Measurements from ENCODE around the gene APOH.

APOH gene

GRCh38 chr17:66198242-66198641, 31.0 kb downstream of the APOH start:
- H3K27ac ChIP-seq (replicated peaks; ENCODE audit: low read length), result no peak overlapping the region
- no peak overlapping the region for H3K18ac ChIP-seq (ENCODE audit: low read length)
- H3K14ac ChIP-seq (ENCODE audit: low read length), result no peak overlapping the region
- H2BK15ac ChIP-seq (ENCODE audit: low read length), result no peak overlapping the region
- H3K27me3 ChIP-seq (ENCODE audit: control insufficient read depth in 3 of 3, insufficient read depth in 3 of 3, low read depth in 1 of 3, low read length in 3 of 3), result no peaks in the 10 kb centered on the region
- no peaks in the 10 kb centered on the region for H3K79me1 ChIP-seq (ENCODE audit: low read depth, low read length)
- no peaks in the 10 kb centered on the region for H3K36me3 ChIP-seq (replicated peaks in 1 of 2; ENCODE audit: control insufficient read depth in 2 of 2, insufficient read depth in 2 of 2, low read length in 2 of 2)
- no peaks in the 10 kb centered on the region for H3K9me3 ChIP-seq (replicated peaks in 1 of 2; ENCODE audit: control insufficient read depth in 2 of 2, insufficient read depth in 1 of 2, low read depth in 1 of 2, low read length in 2 of 2)
- no peak overlapping the region for H2AFZ ChIP-seq (ENCODE audit: low read length)
- no peak overlapping the region for H3K4me2 ChIP-seq (ENCODE audit: insufficient read depth, low read length, poor library complexity, severe bottlenecking)
- H2BK5ac ChIP-seq (ENCODE audit: low read length), result no peak overlapping the region
- no peak overlapping the region for H4K91ac ChIP-seq (ENCODE audit: low read depth, low read length, poor library complexity)
- no peak overlapping the region for H2BK12ac ChIP-seq (ENCODE audit: low read length)
- H3K4me1 ChIP-seq (ENCODE audit: control insufficient read depth in 2 of 2, insufficient read depth in 1 of 2, low read depth in 1 of 2, low read length in 2 of 2), result peaks cover 1 to 2% of the 10 kb centered on the region in 2 donors
- DNase-seq (ENCODE audit: low spot score), result no peak
- no peak overlapping the region for H3K9ac ChIP-seq (ENCODE audit: low read depth, low read length, poor library complexity)
- no peak overlapping the region for H3K4me3 ChIP-seq (ENCODE audit: low read length in 2 of 2)
- H3K23ac ChIP-seq (ENCODE audit: low read depth, low read length, poor library complexity), result no peak overlapping the region
- H2BK120ac ChIP-seq (ENCODE audit: low read depth, low read length), result no peak overlapping the region
- WGBS, 2 donors (ENCODE audit: extremely low coverage in 2 of 2, insufficient read length in 2 of 2, insufficient replicate concordance in 1 of 2), result no CpG with 5 or more reads among the region's 8 CpGs
- H4K8ac ChIP-seq (ENCODE audit: low read depth, low read length), result no peak overlapping the region
- no peak overlapping the region for H2AK5ac ChIP-seq (ENCODE audit: low read depth, low read length)
- no peak overlapping the region for H3K4ac ChIP-seq (ENCODE audit: low read length)

- peaks cover 0 to 6% of the 10 kb centered on the region in 2 donors for H3K36me3 ChIP-seq (replicated peaks in 1 of 2; ENCODE audit: control insufficient read depth in 2 of 2, insufficient read depth in 2 of 2, low read length in 2 of 2)
- no peak overlapping the region for H3K4ac ChIP-seq (ENCODE audit: low read length)
- peak overlapping the region; percentile 48 for H3K4me2 ChIP-seq (ENCODE audit: insufficient read depth, low read length, poor library complexity, severe bottlenecking)
- peak overlapping the region; percentile 97 for H2AFZ ChIP-seq (ENCODE audit: low read length)
- H4K8ac ChIP-seq (ENCODE audit: low read depth, low read length), result no peak overlapping the region
- H3K4me3 ChIP-seq (ENCODE audit: low read length in 2 of 2), result peak overlapping the region; percentile 23 to 24
- no peaks in the 10 kb centered on the region for H3K27me3 ChIP-seq (ENCODE audit: control insufficient read depth in 3 of 3, insufficient read depth in 3 of 3, low read depth in 1 of 3, low read length in 3 of 3)
- no peak overlapping the region for H3K18ac ChIP-seq (ENCODE audit: low read length)
- no CpG with 5 or more reads among the region's 10 CpGs for WGBS, 2 donors (ENCODE audit: extremely low coverage in 2 of 2, insufficient read length in 2 of 2, insufficient replicate concordance in 1 of 2)
- no peaks in the 10 kb centered on the region for H3K79me1 ChIP-seq (ENCODE audit: low read depth, low read length)
- no peak overlapping the region for H2AK5ac ChIP-seq (ENCODE audit: low read depth, low read length)
- H3K9me3 ChIP-seq (replicated peaks in 1 of 2; ENCODE audit: control insufficient read depth in 2 of 2, insufficient read depth in 1 of 2, low read depth in 1 of 2, low read length in 2 of 2), result no peaks in the 10 kb centered on the region
- H3K4me1 ChIP-seq (ENCODE audit: control insufficient read depth in 2 of 2, insufficient read depth in 1 of 2, low read depth in 1 of 2, low read length in 2 of 2), result peaks cover 1 to 7% of the 10 kb centered on the region in 2 donors
- no peak overlapping the region for H2BK12ac ChIP-seq (ENCODE audit: low read length)
- H2BK15ac ChIP-seq (ENCODE audit: low read length), result no peak overlapping the region
- no peak overlapping the region for H3K14ac ChIP-seq (ENCODE audit: low read length)
- no peak overlapping the region for H2BK5ac ChIP-seq (ENCODE audit: low read length)
- no peak overlapping the region for H2BK120ac ChIP-seq (ENCODE audit: low read depth, low read length)
- no peak overlapping the region for H3K23ac ChIP-seq (ENCODE audit: low read depth, low read length, poor library complexity)
- H3K9ac ChIP-seq (ENCODE audit: low read depth, low read length, poor library complexity), result no peak overlapping the region
- no peak overlapping the region for H3K27ac ChIP-seq (replicated peaks; ENCODE audit: low read length)
- DNase-seq (ENCODE audit: low spot score), result no peak
- no peak overlapping the region for H4K91ac ChIP-seq (ENCODE audit: low read depth, low read length, poor library complexity)
Measured at GRCh38 chr17:66192378-66192687, 36.9 kb downstream of the APOH start.

GRCh38 chr17:66191593-66192377, 37.4 kb downstream of the APOH start, which contains the start of gene CEP112:
Gene CEP112, minus strand, starts transcription at chr17:66192133.
- Histone ChIP-seq H3K9me3 (replicated peaks in 1 of 2; ENCODE audit: control insufficient read depth in 2 of 2, insufficient read depth in 1 of 2, low read depth in 1 of 2, low read length in 2 of 2) (no peaks in the 10 kb centered on the region), H3K9ac (ENCODE audit: low read depth, low read length, poor library complexity) (peak within 1 kb of the TSS; percentile 78), H3K27ac (replicated peaks; ENCODE audit: low read length) (no peak within 1 kb of the TSS), H3K4me1 (ENCODE audit: control insufficient read depth in 2 of 2, insufficient read depth in 1 of 2, low read depth in 1 of 2, low read length in 2 of 2) (peaks cover 1 to 7% of the 10 kb centered on the region in 2 donors), H2BK12ac (ENCODE audit: low read length) (no peak within 1 kb of the TSS), H3K36me3 (replicated peaks in 1 of 2; ENCODE audit: control insufficient read depth in 2 of 2, insufficient read depth in 2 of 2, low read length in 2 of 2) (peaks cover 0 to 6% of the 10 kb centered on the region in 2 donors), H4K91ac (ENCODE audit: low read depth, low read length, poor library complexity) (no peak within 1 kb of the TSS), H3K18ac (ENCODE audit: low read length) (peak within 1 kb of the TSS; percentile 95), H3K14ac (ENCODE audit: low read length) (no peak within 1 kb of the TSS), H3K27me3 (ENCODE audit: control insufficient read depth in 3 of 3, insufficient read depth in 3 of 3, low read depth in 1 of 3, low read length in 3 of 3) (no peaks in the 10 kb centered on the region), H2BK5ac (ENCODE audit: low read length) (peak within 1 kb of the TSS; percentile 77), H2AFZ (ENCODE audit: low read length) (peak within 1 kb of the TSS; percentile 97), H3K4me3 (ENCODE audit: low read length in 2 of 2) (peak within 1 kb of the TSS; percentile 74 to 84), H3K23ac (ENCODE audit: low read depth, low read length, poor library complexity) (peak within 1 kb of the TSS; percentile 65), H4K8ac (ENCODE audit: low read depth, low read length) (no peak within 1 kb of the TSS), H2BK120ac (ENCODE audit: low read depth, low read length) (no peak within 1 kb of the TSS), H3K4ac (ENCODE audit: low read length) (no peak within 1 kb of the TSS), H3K79me1 (ENCODE audit: low read depth, low read length) (no peaks in the 10 kb centered on the region), H2AK5ac (ENCODE audit: low read depth, low read length) (no peak within 1 kb of the TSS), H2BK15ac (ENCODE audit: low read length) (no peak within 1 kb of the TSS), H3K4me2 (ENCODE audit: insufficient read depth, low read length, poor library complexity, severe bottlenecking) (peak within 1 kb of the TSS; percentile 78)
- no CpG with 5 or more reads among the region's 83 CpGs for WGBS, 2 donors (ENCODE audit: extremely low coverage in 2 of 2, insufficient read length in 2 of 2, insufficient replicate concordance in 1 of 2)
- DNase-seq (ENCODE audit: low spot score), result peak; percentile 91

GRCh38 chr17:66190738-66191592, 38.2 kb downstream of the APOH start:
- Histone ChIP-seq H3K4ac (ENCODE audit: low read length) (no peak overlapping the region), H2BK15ac (ENCODE audit: low read length) (no peak overlapping the region), H2BK5ac (ENCODE audit: low read length) (peak overlapping the region; percentile 77), H3K4me2 (ENCODE audit: insufficient read depth, low read length, poor library complexity, severe bottlenecking) (peak overlapping the region; percentile 78), H3K9me3 (replicated peaks in 1 of 2; ENCODE audit: control insufficient read depth in 2 of 2, insufficient read depth in 1 of 2, low read depth in 1 of 2, low read length in 2 of 2) (no peaks in the 10 kb centered on the region), H3K14ac (ENCODE audit: low read length) (no peak overlapping the region), H2BK120ac (ENCODE audit: low read depth, low read length) (no peak overlapping the region), H2AK5ac (ENCODE audit: low read depth, low read length) (no peak overlapping the region), H4K8ac (ENCODE audit: low read depth, low read length) (no peak overlapping the region), H3K23ac (ENCODE audit: low read depth, low read length, poor library complexity) (peak overlapping the region; percentile 65), H3K36me3 (replicated peaks in 1 of 2; ENCODE audit: control insufficient read depth in 2 of 2, insufficient read depth in 2 of 2, low read length in 2 of 2) (peaks cover 0 to 6% of the 10 kb centered on the region in 2 donors), H3K9ac (ENCODE audit: low read depth, low read length, poor library complexity) (peak overlapping the region; percentile 78), H4K91ac (ENCODE audit: low read depth, low read length, poor library complexity) (no peak overlapping the region), H2AFZ (ENCODE audit: low read length) (peak overlapping the region; percentile 97), H3K27ac (replicated peaks; ENCODE audit: low read length) (no peak overlapping the region), H3K4me3 (ENCODE audit: low read length in 2 of 2) (peak overlapping the region; percentile 74 to 84), H3K4me1 (ENCODE audit: control insufficient read depth in 2 of 2, insufficient read depth in 1 of 2, low read depth in 1 of 2, low read length in 2 of 2) (peaks cover 3 to 7% of the 10 kb centered on the region in 2 donors), H2BK12ac (ENCODE audit: low read length) (no peak overlapping the region), H3K18ac (ENCODE audit: low read length) (peak overlapping the region; percentile 95), H3K79me1 (ENCODE audit: low read depth, low read length) (no peaks in the 10 kb centered on the region), H3K27me3 (ENCODE audit: control insufficient read depth in 3 of 3, insufficient read depth in 3 of 3, low read depth in 1 of 3, low read length in 3 of 3) (no peaks in the 10 kb centered on the region)
- WGBS, 2 donors (ENCODE audit: extremely low coverage in 2 of 2, insufficient read length in 2 of 2, insufficient replicate concordance in 1 of 2), result no CpG with 5 or more reads among the region's 16 CpGs
- no peak for DNase-seq (ENCODE audit: low spot score)
